Astrocyte of the cerebellum (primary cell): ENCODE data around the gene SWI5.

Source experiments
- DNase-seq: peaks from one replicate; pipeline ENCODE4 v3.0.0-alpha.2; 2011; ENCODE audit warnings: low read depth
- H3K4me3 ChIP-seq: 2 replicates; pipeline ENCODE4 v1.5.1; 2011; ENCODE audit warnings: mild to moderate bottlenecking, low read depth, low read length, moderate library complexity
- in situ Hi-C: cut with HindIII; loops from 2 replicates; pipeline ENCODE4 v1.10.0; 2017; ENCODE audit warnings: low sequenced_read_pairs
- TF ChIP-seq, protein P1 (sequence below): IDR thresholded peaks from 2 replicates; pipeline ENCODE4 v1.5.1; 2012; ENCODE audit warnings: low read length, low read depth, moderate library complexity, mild to moderate bottlenecking; ENCODE audit errors: missing control alignments

The SWI5 gene

GRCh38 chr9:128323791-128324190 lies 47.7 kb downstream of the SWI5 start:
- H3K4me3 ChIP-seq, result peak overlapping the region; percentile 95
- TF ChIP-seq, protein P1, sequence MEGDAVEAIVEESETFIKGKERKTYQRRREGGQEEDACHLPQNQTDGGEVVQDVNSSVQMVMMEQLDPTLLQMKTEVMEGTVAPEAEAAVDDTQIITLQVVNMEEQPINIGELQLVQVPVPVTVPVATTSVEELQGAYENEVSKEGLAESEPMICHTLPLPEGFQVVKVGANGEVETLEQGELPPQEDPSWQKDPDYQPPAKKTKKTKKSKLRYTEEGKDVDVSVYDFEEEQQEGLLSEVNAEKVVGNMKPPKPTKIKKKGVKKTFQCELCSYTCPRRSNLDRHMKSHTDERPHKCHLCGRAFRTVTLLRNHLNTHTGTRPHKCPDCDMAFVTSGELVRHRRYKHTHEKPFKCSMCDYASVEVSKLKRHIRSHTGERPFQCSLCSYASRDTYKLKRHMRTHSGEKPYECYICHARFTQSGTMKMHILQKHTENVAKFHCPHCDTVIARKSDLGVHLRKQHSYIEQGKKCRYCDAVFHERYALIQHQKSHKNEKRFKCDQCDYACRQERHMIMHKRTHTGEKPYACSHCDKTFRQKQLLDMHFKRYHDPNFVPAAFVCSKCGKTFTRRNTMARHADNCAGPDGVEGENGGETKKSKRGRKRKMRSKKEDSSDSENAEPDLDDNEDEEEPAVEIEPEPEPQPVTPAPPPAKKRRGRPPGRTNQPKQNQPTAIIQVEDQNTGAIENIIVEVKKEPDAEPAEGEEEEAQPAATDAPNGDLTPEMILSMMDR, result no peak
- no peak for DNase-seq
- in situ Hi-C loops, result no loop called here

GRCh38 chr9:128324401-128324800 lies 48.3 kb downstream of the SWI5 start:
- no peak overlapping the region for H3K4me3 ChIP-seq
- DNase-seq, result no peak
- TF ChIP-seq, protein P1, result no peak
- in situ Hi-C loops, result no loop called here

- DNase-seq, result no peak
- TF ChIP-seq, protein P1, result no peak
- in situ Hi-C loops, result no loop called here
- H3K4me3 ChIP-seq, result no peak overlapping the region
Measured at GRCh38 chr9:128325629-128326028, 49.6 kb downstream of the SWI5 start.

DNA sequence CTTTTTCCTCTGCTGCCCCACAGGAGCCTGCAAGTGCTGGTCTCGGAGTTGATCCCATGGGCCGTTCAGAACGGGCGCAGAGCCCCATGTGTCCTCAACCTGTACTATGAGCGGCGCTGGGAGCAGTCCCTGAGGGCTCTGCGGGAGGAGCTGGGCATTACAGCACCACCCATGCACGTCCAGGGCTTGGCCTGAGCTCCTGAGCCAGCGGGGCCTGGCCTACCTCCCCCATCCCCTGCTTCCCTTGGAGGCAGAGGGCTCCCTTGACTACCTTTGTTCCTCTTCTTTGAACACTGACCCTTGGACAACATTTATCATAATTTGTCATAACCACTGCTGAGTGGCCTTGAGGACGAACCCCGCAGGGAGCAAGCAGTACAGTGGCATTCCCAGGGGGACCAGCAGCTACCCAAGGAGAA lies 57.4 kb downstream of the SWI5 start:
- DNase-seq, result no peak
- TF ChIP-seq, protein P1, result no peak
- H3K4me3 ChIP-seq, result no peak overlapping the region
- in situ Hi-C loops, result no loop called here

DNA sequence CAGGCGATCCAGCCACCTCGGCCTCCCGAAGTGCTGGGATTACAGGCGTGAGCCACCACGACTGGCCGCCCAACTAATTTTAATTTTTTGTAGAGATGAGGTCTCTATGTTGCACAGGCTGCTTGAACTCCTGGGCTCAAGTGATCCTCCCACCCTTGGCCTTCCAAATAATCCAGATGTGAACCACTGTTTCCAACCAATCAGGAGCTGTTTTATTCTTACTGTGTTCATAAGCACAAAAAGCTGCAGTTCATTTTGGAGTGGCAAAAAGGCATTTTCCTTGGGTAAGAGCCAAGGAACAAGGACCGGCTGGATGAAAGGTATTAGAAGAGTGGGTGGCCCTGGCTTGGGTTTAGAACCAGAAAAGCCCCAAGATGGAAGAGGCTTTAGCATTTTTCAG lies 59.1 kb downstream of the SWI5 start:
- no peak for DNase-seq
- no peak overlapping the region for H3K4me3 ChIP-seq
- in situ Hi-C loops, result no loop called here
- TF ChIP-seq, protein P1, result no peak

DNA sequence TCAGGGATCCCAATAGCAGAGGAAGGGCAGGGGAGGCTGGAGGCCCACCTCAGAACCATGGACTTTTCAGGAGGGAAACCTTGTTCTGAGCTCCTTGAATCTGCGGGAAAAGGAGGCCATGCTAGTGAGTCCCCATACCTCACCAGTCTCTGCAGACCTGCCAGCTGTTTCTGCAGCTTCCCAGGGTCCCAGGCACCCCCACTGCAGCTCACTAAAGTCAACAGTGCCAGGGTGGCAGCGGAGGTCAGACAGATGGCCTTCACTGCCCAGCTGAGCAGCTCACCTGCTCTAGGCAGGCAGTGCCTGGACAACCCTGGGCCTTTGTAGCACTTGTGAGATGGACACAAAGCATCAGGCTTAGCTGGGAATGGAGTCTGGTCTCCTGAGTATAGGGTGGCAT lies 59.8 kb downstream of the SWI5 start:
- in situ Hi-C loops, result no loop called here
- no peak for DNase-seq
- H3K4me3 ChIP-seq, result no peak overlapping the region
- TF ChIP-seq, protein P1, result no peak

DNA sequence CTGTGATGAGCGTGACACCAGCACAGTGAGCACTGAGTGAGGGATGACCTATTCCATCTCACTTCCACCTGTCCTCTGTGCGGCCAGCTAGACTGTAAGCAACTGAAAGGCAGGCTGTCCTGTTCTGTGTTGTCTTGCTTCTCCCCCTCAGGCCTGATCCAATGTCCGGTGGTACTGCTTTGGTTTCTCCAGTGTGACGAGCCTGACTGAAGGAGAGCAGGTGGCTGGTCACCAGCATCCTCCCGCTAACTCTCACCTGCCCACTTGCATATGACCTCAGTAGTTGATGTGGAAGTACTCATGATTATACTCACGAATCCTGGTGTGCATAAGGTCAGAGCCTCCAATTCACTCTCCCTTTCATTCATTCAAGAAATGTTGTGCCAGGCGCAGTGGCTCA lies 61.9 kb downstream of the SWI5 start:
- no peak overlapping the region for H3K4me3 ChIP-seq
- in situ Hi-C loops, result no loop called here
- TF ChIP-seq, protein P1, result no peak
- no peak for DNase-seq
